ENCODE results near the gene CD160.
"Not testable (repeated sequence)": the region's sequence is repeated elsewhere in the genome, so short reads cannot be mapped to it uniquely, and the experiment has no call there.

The CD160 gene

GRCh38 chr1:145759721-145760120, 40.4 kb downstream of the CD160 start:
- DNase-seq: no peak

GRCh38 chr1:145760395-145760949, 41.2 kb downstream of the CD160 start:
- not testable (repeated sequence) for DNase-seq

GRCh38 chr1:145761498-145761897, 42.2 kb downstream of the CD160 start:
- not testable (repeated sequence) for DNase-seq

- not testable (repeated sequence) for DNase-seq
Measured at GRCh38 chr1:145762001-145762400, 42.7 kb downstream of the CD160 start.

GRCh38 chr1:145764231-145764940, 45.1 kb downstream of the CD160 start:
- DNase-seq: not testable (repeated sequence)

DNA sequence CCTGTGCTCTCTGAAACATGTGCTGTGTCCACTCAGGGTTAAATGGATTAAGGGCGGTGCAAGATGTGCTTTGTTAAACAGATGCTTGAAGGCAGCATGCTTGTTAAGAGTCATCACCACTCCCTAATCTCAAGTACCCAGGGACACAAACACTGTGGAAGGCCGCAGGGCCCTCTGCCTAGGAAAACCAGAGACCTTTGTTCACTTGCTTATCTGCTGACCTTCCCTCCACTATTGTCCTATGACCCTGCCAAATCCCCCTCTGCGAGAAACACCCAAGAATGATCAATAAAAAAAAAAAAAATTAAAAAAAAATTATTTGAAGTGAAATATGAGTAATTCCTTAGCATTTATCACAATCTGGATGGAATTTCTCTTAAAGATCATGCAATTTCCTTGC, 45.8 kb downstream of the CD160 start:
- not testable (repeated sequence) for DNase-seq

GRCh38 chr1:145765585-145766360, 46.5 kb downstream of the CD160 start:
- not testable (repeated sequence) for DNase-seq

GRCh38 chr1:145766926-145767325, 47.6 kb downstream of the CD160 start:
- not testable (repeated sequence) for DNase-seq

DNA sequence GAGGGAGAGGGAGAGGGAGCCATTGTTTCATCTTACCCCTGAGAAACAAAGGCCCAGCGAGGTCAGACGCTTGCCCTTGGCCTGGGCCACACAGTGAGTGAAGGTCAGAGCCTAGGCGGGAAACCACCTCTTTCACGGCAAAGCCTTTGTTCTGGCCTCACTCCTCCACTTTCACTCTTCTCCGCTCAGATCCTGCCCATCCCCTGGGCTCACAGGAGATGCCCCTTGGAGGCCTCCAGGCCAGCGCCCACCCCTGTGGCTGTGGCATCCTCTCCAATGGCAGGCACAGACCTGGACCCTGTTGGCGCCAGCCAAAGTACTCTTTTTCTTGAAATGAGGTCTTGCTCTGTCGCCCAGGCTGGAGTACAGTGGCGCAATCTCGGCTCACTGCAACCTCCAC, 48.7 kb downstream of the CD160 start:
- not testable (repeated sequence) for DNase-seq

- DNase-seq: no peak
Measured at GRCh38 chr1:145771056-145771455, 51.8 kb downstream of the CD160 start.

- DNase-seq: no peak
Measured at GRCh38 chr1:145773423-145773822, 54.1 kb downstream of the CD160 start.

GRCh38 chr1:145777357-145778145, 58.3 kb downstream of the CD160 start:
- DNase-seq: no peak

- no peak for DNase-seq
Measured at GRCh38 chr1:145778146-145778540, 58.8 kb downstream of the CD160 start.

- DNase-seq: no peak
Measured at GRCh38 chr1:145782272-145783099, 63.2 kb downstream of the CD160 start.

GRCh38 chr1:145784409-145784808, 65.1 kb downstream of the CD160 start:
- DNase-seq: no peak

DNA sequence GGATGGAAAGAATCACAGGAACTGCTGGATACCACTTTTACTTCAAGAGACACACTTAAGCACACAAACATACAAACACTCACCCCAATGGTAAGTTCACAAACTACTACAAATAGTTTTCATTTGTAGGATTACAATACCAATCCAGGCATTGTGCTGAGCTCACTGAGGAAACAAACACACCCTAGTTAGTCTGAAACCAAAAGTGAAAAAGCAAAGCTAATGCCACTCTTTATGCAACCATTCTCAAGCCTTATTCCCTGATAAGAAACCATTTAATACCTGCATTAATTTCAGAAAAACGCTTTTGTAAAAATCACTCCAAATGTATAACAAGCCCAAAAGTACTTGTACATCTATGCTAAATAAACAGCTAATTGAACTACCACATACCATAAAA, 66.2 kb downstream of the CD160 start:
- no peak for DNase-seq

DNA sequence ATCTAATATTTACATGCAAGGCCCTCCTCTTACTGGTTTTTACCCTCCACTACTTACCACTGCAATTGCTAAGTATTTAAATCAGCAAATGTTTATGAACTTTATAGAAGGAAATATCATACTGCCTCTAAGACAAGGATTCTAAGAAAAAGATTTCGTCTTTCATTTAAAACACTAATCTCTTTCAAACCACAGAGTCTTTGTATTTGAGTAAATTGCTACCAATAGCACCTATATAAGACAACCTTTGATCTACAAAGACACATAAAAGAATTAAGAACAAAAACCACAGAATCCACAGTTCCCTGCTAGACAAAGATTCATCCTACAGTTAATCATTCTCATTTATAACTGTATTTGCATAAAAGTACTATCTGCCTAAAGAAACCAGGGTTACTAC, 67.0 kb downstream of the CD160 start:
- DNase-seq: no peak

DNA sequence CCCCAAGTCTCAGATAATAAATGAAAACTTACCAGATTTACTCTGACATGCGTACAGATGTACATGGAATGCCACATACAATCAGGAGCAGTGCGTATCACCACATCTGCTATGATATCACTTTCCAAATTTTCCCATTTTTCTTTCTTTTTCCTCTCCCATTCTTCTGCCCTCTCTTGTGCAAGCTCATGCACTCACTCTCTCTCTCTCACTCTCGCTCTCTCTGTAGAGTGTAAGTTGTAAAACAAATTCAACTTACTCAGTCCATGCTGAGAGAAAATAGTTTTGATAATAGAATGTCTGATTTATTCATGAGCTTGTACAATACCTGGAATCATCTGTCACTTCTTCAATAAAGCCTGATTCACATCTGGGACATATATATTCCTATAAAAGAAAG, 69.3 kb downstream of the CD160 start:
- DNase-seq: no peak
